Liver (tissue), 3 donors: ENCODE measurements around the gene CHN2.

ENCODE experiments used
- ATF3 ChIP-seq: IDR thresholded peaks from 2 replicates; pipeline ENCODE4 v1.6.1; 2016; ENCODE audit warnings: antibody characterized with exemption
- CTCF ChIP-seq: fragments of 150-350 bp; IDR thresholded peaks from 2 replicates; pipeline ENCODE4 v1.5.1; 2017; ENCODE audit warnings: improper control_type of control experiment, low read depth, low read length; ENCODE audit not compliant: missing input control
- EGR1 ChIP-seq, 2 donors: IDR thresholded peaks; 2 replicates each; pipeline ENCODE4 v1.6.1; 2016 to 2018; ENCODE audit warnings: antibody characterized with exemption in 2 of 2, low read depth in 2 of 2
- FOXA1 ChIP-seq: IDR thresholded peaks from 2 replicates; pipeline ENCODE4 v1.6.1; 2016; ENCODE audit warnings: antibody characterized with exemption
- GABPA ChIP-seq, 2 donors: IDR thresholded peaks in 1 of 2; conservative IDR thresholded peaks in 1 of 2; 2 replicates each; pipeline ENCODE4 v1.6.1; 2016; ENCODE audit warnings: antibody characterized with exemption in 2 of 2, mild to moderate bottlenecking in 1 of 2, moderate library complexity in 1 of 2
- JUND ChIP-seq, 2 donors: IDR thresholded peaks; 2 replicates each; pipeline ENCODE4 v1.6.1; 2016; ENCODE audit warnings: antibody characterized with exemption in 2 of 2
- MAX ChIP-seq: IDR thresholded peaks from 2 replicates; pipeline ENCODE4 v1.6.1; 2016; ENCODE audit warnings: antibody characterized with exemption
- REST ChIP-seq: IDR thresholded peaks from 2 replicates; pipeline ENCODE4 v1.6.1; 2016; ENCODE audit warnings: antibody characterized with exemption, mild to moderate bottlenecking
- RXRA ChIP-seq, 2 donors: IDR thresholded peaks; 2 replicates each; pipeline ENCODE4 v1.6.1; 2017 to 2018; ENCODE audit warnings: antibody characterized with exemption in 2 of 2, mild to moderate bottlenecking in 1 of 2
- TAF1 ChIP-seq: conservative IDR thresholded peaks from 2 replicates; pipeline ENCODE4 v1.6.1; 2016; ENCODE audit warnings: antibody characterized with exemption, mild to moderate bottlenecking
- YY1 ChIP-seq: IDR thresholded peaks from 2 replicates; pipeline ENCODE4 v1.6.1; 2016; ENCODE audit warnings: antibody characterized with exemption, mild to moderate bottlenecking
- ZBTB33 ChIP-seq: IDR thresholded peaks from 2 replicates; pipeline ENCODE4 v1.6.1; 2016; ENCODE audit warnings: antibody characterized with exemption
- donor health status: healthy.
- donor health status: healthy.

GRCh38 chr7:29386196-29386765 is 191.7 kb downstream of the CHN2 start:
- no peak for TF ChIP-seq ATF3
- no peak for TF ChIP-seq CTCF
- TF ChIP-seq JUND (IDR thresholded peaks at IDR 0.05), result no peak
- no peak for TF ChIP-seq TAF1
- no peak for TF ChIP-seq RXRA (IDR thresholded peaks at IDR 0.05)
- no peak for TF ChIP-seq MAX
- TF ChIP-seq FOXA1, result no peak
- TF ChIP-seq REST, result no peak
- TF ChIP-seq YY1, result no peak
- TF ChIP-seq GABPA (IDR thresholded peaks at IDR 0.05 in 1 of 2, conservative IDR thresholded peaks at IDR 0.05 in 1 of 2), result no peak
- TF ChIP-seq ZBTB33, result no peak
- no peak for TF ChIP-seq EGR1 (IDR thresholded peaks at IDR 0.05; ENCODE audit: low read depth in 2 of 2)
